Measurements from ENCODE around the gene PADI1. TPM values are rescaled to one million over a fixed set of nuclear protein-coding genes. Genes with fewer than 3 reads are reported as not detected.

The PADI1 gene
- total and polyA plus RNA-seq, 2 of the 8 experiments (the other 6 are each of a cell fraction or from before 2014, with no cell fraction given): 0.20 to 0.30 TPM

DNA sequence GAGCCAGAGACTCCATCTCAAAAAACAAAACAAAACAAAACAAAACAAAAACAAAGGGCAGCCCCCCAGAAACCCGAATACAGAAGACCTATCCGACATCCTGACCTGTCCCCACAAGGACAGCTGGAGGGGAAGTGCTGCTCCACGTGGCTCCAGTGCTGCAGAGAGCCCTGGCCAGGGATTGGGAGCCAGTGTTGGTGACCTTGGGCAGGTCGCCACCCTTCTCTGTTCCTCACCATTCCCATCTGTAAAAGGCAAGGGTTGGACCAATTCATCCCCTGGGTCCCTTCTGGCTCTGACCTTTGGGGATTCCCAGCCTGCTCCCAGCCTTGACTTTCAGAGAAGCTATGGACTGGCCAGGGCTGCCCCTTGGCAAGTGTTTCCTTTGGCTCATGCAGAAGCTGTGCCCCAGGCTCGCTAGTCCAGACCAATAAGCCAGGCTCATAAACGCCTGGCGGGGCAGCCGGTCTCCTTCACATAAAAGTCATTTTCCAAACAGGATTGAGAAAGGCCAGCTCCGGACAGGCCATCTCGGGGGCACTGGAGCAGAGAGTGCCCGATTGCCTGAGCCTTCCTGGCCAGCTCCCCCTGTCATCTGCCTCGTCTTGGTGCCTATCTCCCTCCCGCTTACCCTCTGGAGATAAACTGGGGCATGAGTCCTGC lies 20.0 kb upstream of the PADI1 start (continued):
- TF ChIP-seq RXRA (IDR thresholded peaks at IDR 0.05; ENCODE audit: insufficient read depth, low read depth, low read length) (no peak), KDM1A (IDR thresholded peaks at IDR 0.05; ENCODE audit: borderline replicate concordance, low read length) (no peak), CBX8 (IDR thresholded peaks at IDR 0.05; ENCODE audit: borderline replicate concordance, low read depth, low read length) (no peak), TAF7 (optimal IDR thresholded peaks at IDR 0.05; ENCODE audit: borderline replicate concordance, low read depth, low read length) (no peak), JUN (IDR thresholded peaks at IDR 0.05; ENCODE audit: low read depth, low read length) (no peak), FOSL1 (IDR thresholded peaks at IDR 0.05; ENCODE audit: insufficient read depth, low read depth, low read length) (no peak), MAFK (IDR thresholded peaks at IDR 0.05; ENCODE audit: low read depth, low read length) (no peak)
